ENCODE results near the gene LMO7.
"Not testable (repeated sequence)": the region's sequence is repeated elsewhere in the genome, so short reads cannot be mapped to it uniquely, and the experiment has no call there.

LMO7 gene

GRCh38 chr13:75769141-75769905, 133.2 kb downstream of the LMO7 start:
- no peak overlapping the region for H3K4me3 ChIP-seq (ENCODE audit: low read depth, low read length)

- H3K4me3 ChIP-seq (ENCODE audit: low read depth, low read length): no peak overlapping the region
Observed at GRCh38 chr13:75770164-75770563, 134.0 kb downstream of the LMO7 start.

GRCh38 chr13:75770592-75771011, 134.5 kb downstream of the LMO7 start:
- no peak overlapping the region for H3K4me3 ChIP-seq (ENCODE audit: low read depth, low read length)

- no peak overlapping the region for H3K4me3 ChIP-seq (ENCODE audit: low read depth, low read length)
Observed at GRCh38 chr13:75771226-75771625, 135.1 kb downstream of the LMO7 start.

GRCh38 chr13:75771818-75772217, 135.7 kb downstream of the LMO7 start:
- H3K4me3 ChIP-seq (ENCODE audit: low read depth, low read length): no peak overlapping the region

- H3K4me3 ChIP-seq (ENCODE audit: low read depth, low read length): no peak overlapping the region
Observed at GRCh38 chr13:75774176-75774575, 138.0 kb downstream of the LMO7 start.

- no peak overlapping the region for H3K4me3 ChIP-seq (ENCODE audit: low read depth, low read length)
Observed at GRCh38 chr13:75776550-75776949, 140.4 kb downstream of the LMO7 start.

- H3K4me3 ChIP-seq (ENCODE audit: low read depth, low read length): no peak overlapping the region
Observed at GRCh38 chr13:75779393-75779792, 143.3 kb downstream of the LMO7 start.

- not testable (repeated sequence) for H3K4me3 ChIP-seq (ENCODE audit: low read depth, low read length)
Observed at GRCh38 chr13:75780103-75780502, 144.0 kb downstream of the LMO7 start.

- no peak overlapping the region for H3K4me3 ChIP-seq (ENCODE audit: low read depth, low read length)
Observed at GRCh38 chr13:75782985-75783384, 146.9 kb downstream of the LMO7 start.

GRCh38 chr13:75784003-75784402, 147.9 kb downstream of the LMO7 start:
- no peak overlapping the region for H3K4me3 ChIP-seq (ENCODE audit: low read depth, low read length)

- H3K4me3 ChIP-seq (ENCODE audit: low read depth, low read length): no peak overlapping the region
Observed at GRCh38 chr13:75785130-75785529, 149.0 kb downstream of the LMO7 start.

GRCh38 chr13:75787249-75787928, 151.3 kb downstream of the LMO7 start:
- H3K4me3 ChIP-seq (ENCODE audit: low read depth, low read length): no peak overlapping the region

GRCh38 chr13:75788481-75788981, 152.4 kb downstream of the LMO7 start:
- no peak overlapping the region for H3K4me3 ChIP-seq (ENCODE audit: low read depth, low read length)

GRCh38 chr13:75789451-75790197, 153.5 kb downstream of the LMO7 start:
- no peak overlapping the region for H3K4me3 ChIP-seq (ENCODE audit: low read depth, low read length)

GRCh38 chr13:75790198-75790970, 154.3 kb downstream of the LMO7 start:
- H3K4me3 ChIP-seq (ENCODE audit: low read depth, low read length): no peak overlapping the region

- no peak overlapping the region for H3K4me3 ChIP-seq (ENCODE audit: low read depth, low read length)
Observed at GRCh38 chr13:75792526-75793187, 156.5 kb downstream of the LMO7 start.

GRCh38 chr13:75793188-75793567, 157.0 kb downstream of the LMO7 start:
- H3K4me3 ChIP-seq (ENCODE audit: low read depth, low read length): not testable (repeated sequence)

- H3K4me3 ChIP-seq (ENCODE audit: low read depth, low read length): no peak overlapping the region
Observed at GRCh38 chr13:75794663-75795062, 158.5 kb downstream of the LMO7 start.

- H3K4me3 ChIP-seq (ENCODE audit: low read depth, low read length): no peak overlapping the region
Observed at GRCh38 chr13:75795274-75795673, 159.1 kb downstream of the LMO7 start.
